ENCODE data around the gene STMP1. TPM values are rescaled to one million over a fixed set of nuclear protein-coding genes. Genes with fewer than 3 reads are reported as not detected.

Gene STMP1
- polyA plus RNA-seq, 1 of the 3 experiments (the other 2 are of a cell fraction): 26.0 TPM

DNA sequence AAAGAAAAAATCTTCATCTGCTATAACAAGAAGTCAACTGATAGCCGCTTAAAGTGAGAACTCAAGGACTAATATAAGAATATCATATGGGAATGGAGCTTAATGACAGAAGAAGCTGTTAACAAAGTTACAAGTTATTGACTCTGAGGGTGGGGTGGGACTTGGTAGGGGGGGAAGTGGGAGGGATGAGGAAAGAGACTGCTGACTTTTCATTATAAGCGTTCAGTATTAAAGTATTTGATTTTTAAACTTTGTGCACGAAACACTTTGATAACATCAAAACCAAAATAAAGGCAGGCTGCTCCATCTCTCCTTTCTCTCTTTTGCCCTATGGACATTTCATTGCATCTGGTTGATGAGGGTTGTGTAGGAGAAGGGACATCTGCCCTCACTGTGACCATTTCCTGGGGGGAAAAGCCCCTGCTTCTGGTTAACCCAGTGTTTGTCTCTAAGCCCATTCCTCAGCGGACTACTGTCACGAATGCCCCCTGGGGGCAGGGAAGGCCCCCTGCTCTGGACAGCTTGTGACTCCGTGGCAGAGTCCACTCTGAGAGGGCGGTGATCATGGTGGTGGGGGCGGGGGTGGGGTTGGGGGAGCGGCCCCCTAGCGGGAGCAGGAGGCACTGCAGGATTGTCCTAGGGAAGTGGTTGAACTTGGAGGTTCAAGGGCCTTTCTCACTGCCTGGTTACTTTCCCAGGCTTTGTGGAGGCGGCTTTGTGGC lies 48.3 kb downstream of the STMP1 start:
- Histone ChIP-seq H4K20me1 (ENCODE audit: insufficient read depth) (no peaks in the 10 kb centered on the region), H3K4me2 (no peak overlapping the region), H3K79me2 (ENCODE audit: insufficient read depth) (no peaks in the 10 kb centered on the region), H3K9me2 (no peaks in the 10 kb centered on the region), H3K4me3 (ENCODE audit: low read depth in 2 of 2, low read length in 1 of 2) (no peak overlapping the region), H3F3A (replicated peaks; ENCODE audit: insufficient read depth) (peaks cover 25% of the 10 kb centered on the region), H3K27ac (ENCODE audit: low read depth in 2 of 2, low read length in 1 of 2) (peak overlapping the region in 1 of 2 experiments; percentile 93; a peak in 1 of 4 replicates), H3K27me3 (ENCODE audit: insufficient read depth) (no peaks in the 10 kb centered on the region), H3K9ac (no peak overlapping the region), H3K9me3 (no peaks in the 10 kb centered on the region), H2AFZ (ENCODE audit: low read depth) (no peak overlapping the region), H3K36me3 (replicated peaks in 1 of 2; ENCODE audit: control insufficient read depth in 1 of 2, insufficient read depth in 2 of 2, low read length in 1 of 2) (no peaks in the 10 kb centered on the region), H3K4me1 (ENCODE audit: control insufficient read depth in 1 of 2, insufficient read depth in 2 of 2, low read depth in 1 of 2, low read length in 1 of 2) (peaks cover 25 to 41% of the 10 kb centered on the region in 2 experiments)
- TF ChIP-seq, protein P1, sequence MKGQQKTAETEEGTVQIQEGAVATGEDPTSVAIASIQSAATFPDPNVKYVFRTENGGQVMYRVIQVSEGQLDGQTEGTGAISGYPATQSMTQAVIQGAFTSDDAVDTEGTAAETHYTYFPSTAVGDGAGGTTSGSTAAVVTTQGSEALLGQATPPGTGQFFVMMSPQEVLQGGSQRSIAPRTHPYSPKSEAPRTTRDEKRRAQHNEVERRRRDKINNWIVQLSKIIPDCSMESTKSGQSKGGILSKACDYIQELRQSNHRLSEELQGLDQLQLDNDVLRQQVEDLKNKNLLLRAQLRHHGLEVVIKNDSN (IDR thresholded peaks at IDR 0.05; ENCODE audit: borderline replicate concordance, low read depth): no peak
- TF ChIP-seq, protein P2, sequence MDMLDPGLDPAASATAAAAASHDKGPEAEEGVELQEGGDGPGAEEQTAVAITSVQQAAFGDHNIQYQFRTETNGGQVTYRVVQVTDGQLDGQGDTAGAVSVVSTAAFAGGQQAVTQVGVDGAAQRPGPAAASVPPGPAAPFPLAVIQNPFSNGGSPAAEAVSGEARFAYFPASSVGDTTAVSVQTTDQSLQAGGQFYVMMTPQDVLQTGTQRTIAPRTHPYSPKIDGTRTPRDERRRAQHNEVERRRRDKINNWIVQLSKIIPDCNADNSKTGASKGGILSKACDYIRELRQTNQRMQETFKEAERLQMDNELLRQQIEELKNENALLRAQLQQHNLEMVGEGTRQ (IDR thresholded peaks at IDR 0.05; ENCODE audit: borderline replicate concordance, low read depth, low read length): no peak
- TF ChIP-seq GABPA (IDR thresholded peaks at IDR 0.05; ENCODE audit: low read depth): no peak
- no peak for TF ChIP-seq FOXM1 (IDR thresholded peaks at IDR 0.05; ENCODE audit: low read depth)
- TF ChIP-seq, protein P3, sequence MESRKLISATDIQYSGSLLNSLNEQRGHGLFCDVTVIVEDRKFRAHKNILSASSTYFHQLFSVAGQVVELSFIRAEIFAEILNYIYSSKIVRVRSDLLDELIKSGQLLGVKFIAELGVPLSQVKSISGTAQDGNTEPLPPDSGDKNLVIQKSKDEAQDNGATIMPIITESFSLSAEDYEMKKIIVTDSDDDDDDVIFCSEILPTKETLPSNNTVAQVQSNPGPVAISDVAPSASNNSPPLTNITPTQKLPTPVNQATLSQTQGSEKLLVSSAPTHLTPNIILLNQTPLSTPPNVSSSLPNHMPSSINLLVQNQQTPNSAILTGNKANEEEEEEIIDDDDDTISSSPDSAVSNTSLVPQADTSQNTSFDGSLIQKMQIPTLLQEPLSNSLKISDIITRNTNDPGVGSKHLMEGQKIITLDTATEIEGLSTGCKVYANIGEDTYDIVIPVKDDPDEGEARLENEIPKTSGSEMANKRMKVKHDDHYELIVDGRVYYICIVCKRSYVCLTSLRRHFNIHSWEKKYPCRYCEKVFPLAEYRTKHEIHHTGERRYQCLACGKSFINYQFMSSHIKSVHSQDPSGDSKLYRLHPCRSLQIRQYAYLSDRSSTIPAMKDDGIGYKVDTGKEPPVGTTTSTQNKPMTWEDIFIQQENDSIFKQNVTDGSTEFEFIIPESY (IDR thresholded peaks at IDR 0.05; ENCODE audit: borderline replicate concordance, low read depth): no peak
- no peak for TF ChIP-seq ELF1 (IDR thresholded peaks at IDR 0.05)
- TF ChIP-seq, protein P4, sequence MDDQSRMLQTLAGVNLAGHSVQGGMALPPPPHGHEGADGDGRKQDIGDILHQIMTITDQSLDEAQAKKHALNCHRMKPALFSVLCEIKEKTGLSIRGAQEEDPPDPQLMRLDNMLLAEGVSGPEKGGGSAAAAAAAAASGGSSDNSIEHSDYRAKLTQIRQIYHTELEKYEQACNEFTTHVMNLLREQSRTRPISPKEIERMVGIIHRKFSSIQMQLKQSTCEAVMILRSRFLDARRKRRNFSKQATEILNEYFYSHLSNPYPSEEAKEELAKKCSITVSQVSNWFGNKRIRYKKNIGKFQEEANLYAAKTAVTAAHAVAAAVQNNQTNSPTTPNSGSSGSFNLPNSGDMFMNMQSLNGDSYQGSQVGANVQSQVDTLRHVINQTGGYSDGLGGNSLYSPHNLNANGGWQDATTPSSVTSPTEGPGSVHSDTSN (IDR thresholded peaks at IDR 0.05): no peak
- TF ChIP-seq EZH2phosphoT487 (IDR thresholded peaks at IDR 0.05; ENCODE audit: borderline replicate concordance, low read depth): no peak
- TF ChIP-seq, protein P5, sequence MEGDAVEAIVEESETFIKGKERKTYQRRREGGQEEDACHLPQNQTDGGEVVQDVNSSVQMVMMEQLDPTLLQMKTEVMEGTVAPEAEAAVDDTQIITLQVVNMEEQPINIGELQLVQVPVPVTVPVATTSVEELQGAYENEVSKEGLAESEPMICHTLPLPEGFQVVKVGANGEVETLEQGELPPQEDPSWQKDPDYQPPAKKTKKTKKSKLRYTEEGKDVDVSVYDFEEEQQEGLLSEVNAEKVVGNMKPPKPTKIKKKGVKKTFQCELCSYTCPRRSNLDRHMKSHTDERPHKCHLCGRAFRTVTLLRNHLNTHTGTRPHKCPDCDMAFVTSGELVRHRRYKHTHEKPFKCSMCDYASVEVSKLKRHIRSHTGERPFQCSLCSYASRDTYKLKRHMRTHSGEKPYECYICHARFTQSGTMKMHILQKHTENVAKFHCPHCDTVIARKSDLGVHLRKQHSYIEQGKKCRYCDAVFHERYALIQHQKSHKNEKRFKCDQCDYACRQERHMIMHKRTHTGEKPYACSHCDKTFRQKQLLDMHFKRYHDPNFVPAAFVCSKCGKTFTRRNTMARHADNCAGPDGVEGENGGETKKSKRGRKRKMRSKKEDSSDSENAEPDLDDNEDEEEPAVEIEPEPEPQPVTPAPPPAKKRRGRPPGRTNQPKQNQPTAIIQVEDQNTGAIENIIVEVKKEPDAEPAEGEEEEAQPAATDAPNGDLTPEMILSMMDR (IDR thresholded peaks at IDR 0.05): peak; percentile 64
- TF ChIP-seq SIN3A (IDR thresholded peaks at IDR 0.05; ENCODE audit: borderline replicate concordance, low read depth, low read length): 0 out of 2 replicates have a peak, but pooled peaks have one; percentile 30
- TF ChIP-seq FOXJ3 (CRISPR knock-in tag; IDR thresholded peaks at IDR 0.05): no peak
- TF ChIP-seq RAD21 (IDR thresholded peaks at IDR 0.05; ENCODE audit: low read length): no peak
- no peak for TF ChIP-seq MEF2A (IDR thresholded peaks at IDR 0.05; ENCODE audit: borderline replicate concordance, low read depth)
- TF ChIP-seq RXRA (IDR thresholded peaks at IDR 0.05; ENCODE audit: borderline replicate concordance, low read depth): no peak
- TF ChIP-seq TAF1 (IDR thresholded peaks at IDR 0.05; ENCODE audit: borderline replicate concordance, low read depth, low read length): no peak
- no peak for TF ChIP-seq MXI1 (IDR thresholded peaks at IDR 0.05; ENCODE audit: low read depth, low read length)
- TF ChIP-seq TCF12 (IDR thresholded peaks at IDR 0.05): no peak
- POLR2A ChIA-PET: interaction anchor here (0.5 kb wide), 1 partner anchor 46 kb away, joined by 5 read pairs; no protein-coding TSS in a partner anchor
- DNase-seq: peak; percentile 83
- CTCF ChIA-PET: interaction anchor here (0.6 to 11.2 kb wide), 37 partner anchors 10 to 1780 kb away, joined by 3 to 153 read pairs (median 5); partner anchors contain the start of gene STMP1
- WGBS (ENCODE audit: low lambda C conversion rate): 43% methylated on average over 11 of the region's 11 CpGs
